Retinal pigment epithelial cell (primary cell): ENCODE data around the gene CDK2AP2.

ENCODE experiments used
- DNase-seq: peaks from one replicate; pipeline ENCODE4 v3.0.0-alpha.2; 2010; ENCODE audit warnings: low read depth
- H3K4me3 ChIP-seq: 2 replicates; pipeline ENCODE4 v1.5.1; 2011; ENCODE audit warnings: mild to moderate bottlenecking, low read length, control low read depth, moderate library complexity
- CTCF ChIP-seq: conservative IDR thresholded peaks from 2 replicates; pipeline ENCODE4 v1.5.1; 2011; ENCODE audit warnings: low read depth, low read length, control low read depth, inconsistent platforms

The CDK2AP2 gene

DNA sequence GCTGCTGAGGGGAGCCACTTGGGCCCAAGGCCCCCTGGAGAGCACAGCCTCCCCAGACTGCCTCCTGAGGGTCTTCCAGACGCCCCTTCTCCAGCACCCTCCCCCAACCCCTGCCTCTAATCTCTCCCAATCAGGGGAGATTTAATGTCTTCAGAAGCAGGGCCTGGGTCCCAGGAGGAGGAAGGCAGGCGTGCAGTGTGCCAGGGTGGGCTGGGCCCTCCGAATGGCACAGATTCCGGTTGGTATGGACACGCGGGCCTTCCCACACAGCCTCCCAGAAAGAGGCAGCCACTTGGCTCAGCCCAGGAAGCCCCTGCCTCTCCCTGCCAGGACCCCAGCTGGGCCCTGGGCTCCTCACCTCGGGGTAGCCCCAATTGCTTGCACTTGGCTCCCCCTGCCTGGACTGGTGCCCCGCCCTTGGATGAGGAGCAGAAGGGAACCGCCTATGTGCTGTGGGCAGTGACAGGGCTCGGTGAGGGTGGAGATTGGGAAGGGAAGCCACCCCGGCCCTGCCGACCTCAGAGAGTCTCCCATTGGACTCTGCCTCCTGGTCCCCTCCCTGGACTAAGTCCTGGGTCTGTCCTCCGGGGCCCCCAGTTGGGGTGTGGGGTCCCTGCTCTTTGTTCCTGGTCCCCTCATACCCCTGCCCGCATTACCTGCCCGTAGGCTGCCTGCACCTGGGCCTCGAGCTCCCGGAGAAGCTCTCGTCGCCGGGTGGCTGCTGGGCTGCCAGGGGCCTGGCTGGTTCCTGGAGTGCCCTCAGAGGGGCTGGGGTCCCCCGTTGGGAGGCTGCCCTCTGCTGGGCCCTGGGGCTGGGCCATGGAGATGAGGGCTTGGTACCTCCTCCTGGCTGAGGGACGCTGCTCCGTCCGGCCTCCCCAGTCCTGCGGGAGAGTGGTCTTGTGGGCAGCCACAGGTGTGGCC lies 15.9 kb upstream of the CDK2AP2 start:
- DNase-seq = no peak
- no peak overlapping the region for H3K4me3 ChIP-seq
- no peak for TF ChIP-seq CTCF

DNA sequence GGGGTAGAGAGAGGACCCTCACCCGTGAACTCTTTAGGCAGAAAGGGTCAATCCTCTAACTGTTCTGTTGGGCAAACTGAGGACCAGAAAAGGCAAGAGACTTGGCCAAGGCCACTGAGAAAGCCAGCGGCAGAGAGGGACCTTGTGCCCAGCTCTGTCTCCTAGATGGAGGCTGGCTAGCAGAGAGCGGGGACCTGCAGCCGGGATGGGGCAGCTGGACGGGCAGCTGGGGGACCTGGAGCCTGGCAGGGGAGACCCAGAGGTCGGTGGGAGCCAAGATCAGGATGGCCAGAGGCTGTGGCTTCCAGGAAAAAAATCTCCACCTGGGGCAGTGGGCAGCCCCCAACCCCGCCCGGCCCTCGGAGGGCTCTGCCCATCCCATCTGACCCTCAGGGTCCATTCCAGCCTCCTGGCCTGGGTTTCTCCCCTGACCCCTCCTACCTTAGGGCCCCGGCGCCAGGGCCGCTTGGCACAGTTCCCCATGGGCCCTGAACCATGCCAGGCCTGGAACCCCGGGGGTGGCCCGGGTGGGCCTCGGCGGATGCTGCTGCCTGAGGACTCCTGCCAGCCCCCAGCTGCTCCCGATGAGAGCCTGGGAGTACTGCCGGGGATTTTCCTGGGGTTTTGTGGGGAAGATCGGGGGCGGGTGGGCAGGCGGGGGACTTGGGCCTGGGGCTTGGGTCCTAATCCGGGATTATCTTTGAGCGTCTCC lies 15.0 kb upstream of the CDK2AP2 start, which contains the start of gene CABP2:
Gene CABP2, minus strand, starts transcription at position 603 of the 712 bp plus-strand sequence. Its CDS starts 120 bp downstream, at position 483.
- TF ChIP-seq CTCF = no peak
- H3K4me3 ChIP-seq = no peak within 1 kb of the TSS
- DNase-seq = no peak

DNA sequence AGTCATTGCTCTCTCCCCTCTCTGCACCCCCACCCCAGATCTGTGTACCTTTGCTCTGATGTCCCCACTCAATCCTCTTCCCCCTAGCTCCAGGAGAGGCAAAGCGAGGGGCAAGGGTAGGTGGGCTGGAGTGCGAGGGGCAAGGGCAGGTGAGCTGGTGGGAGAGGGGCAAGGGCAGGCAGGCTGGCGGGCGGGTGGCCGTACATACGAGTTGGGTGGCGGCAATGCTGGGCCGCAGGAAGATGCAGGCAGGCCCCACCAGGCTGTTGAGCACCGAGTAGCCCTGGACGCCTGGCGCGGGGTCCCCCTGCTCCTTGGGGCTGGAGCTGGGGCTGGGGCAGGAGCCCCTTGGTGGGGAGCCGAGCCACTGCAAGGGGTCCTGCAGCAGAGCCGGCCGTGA lies 14.4 kb upstream of the CDK2AP2 start:
- no peak for DNase-seq
- no peak for TF ChIP-seq CTCF
- H3K4me3 ChIP-seq = no peak overlapping the region

DNA sequence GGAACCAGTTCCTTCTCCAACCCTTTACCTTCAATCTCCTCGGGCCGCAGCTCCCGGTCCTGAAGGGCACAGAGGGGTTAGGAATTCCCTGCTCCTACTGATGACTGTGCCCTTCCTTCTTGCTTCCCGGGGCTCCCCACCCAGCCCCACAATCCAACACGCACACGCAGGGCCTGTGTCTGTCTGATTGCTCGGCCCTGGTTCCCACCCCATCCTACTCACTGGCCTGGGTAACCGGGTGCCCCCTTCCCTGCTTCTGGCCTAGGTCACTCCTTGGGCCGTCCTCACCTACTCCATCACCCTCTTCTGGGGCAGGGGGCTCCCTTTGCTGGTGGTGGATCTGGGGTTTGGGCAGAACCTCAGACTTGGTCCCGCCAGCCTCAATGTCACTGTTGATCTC lies 14.0 kb upstream of the CDK2AP2 start:
- no peak for DNase-seq
- no peak for TF ChIP-seq CTCF
- no peak overlapping the region for H3K4me3 ChIP-seq

DNA sequence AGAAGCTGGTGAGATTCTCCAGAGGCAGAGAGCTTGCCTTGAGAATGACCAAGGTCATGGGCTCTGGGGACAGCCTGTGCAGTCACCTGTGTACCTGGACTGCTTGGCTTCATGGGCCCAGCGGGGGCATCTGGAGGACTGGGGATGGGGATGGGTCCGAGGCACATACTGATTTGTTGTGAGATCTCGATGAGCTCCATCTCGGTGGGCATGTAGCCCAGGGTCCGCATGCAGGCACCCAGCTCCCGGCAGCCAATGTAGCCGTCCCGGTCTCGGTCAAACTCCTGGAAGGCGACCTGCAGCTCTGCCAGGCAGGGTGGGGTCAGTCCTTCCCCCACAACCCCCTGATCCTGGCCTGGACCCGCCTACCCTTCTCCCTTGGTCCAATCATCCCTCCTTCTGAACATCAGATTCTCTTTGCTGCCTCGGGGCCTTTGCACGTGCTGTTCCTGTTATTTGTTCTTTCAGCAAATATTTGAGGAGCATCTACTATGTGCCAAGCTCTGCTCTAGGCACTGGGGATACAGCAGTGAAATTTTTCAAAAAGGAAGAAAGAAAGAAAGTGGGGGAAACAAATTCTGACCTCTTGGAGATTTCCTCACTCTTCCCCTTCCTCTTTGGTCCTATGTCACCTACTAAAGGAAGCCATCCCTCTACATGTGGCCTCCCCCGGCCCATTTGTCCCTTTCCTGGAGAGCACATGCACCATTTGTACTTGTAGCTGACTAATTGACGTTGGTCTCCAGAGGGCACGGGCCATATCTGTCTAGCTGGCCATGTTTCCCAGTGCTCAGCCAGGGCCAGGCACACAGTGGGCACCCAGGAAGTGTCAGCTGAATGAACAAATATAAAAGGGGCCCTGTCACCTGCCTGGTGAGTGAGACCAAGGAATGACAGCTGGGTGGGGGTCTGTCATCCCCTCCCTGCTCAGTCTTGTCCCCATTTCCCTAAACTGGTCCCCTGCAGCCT lies 13.2 kb upstream of the CDK2AP2 start:
- H3K4me3 ChIP-seq = no peak overlapping the region
- DNase-seq = no peak
- no peak for TF ChIP-seq CTCF

GRCh38 chr11:67519726-67520125 lies 11.8 kb upstream of the CDK2AP2 start:
- TF ChIP-seq CTCF = no peak
- no peak for DNase-seq

More at GRCh38 chr11:67519726-67520125, 11.8 kb upstream of the CDK2AP2 start:
- no peak overlapping the region for H3K4me3 ChIP-seq
